H9 (cell line): ENCODE measurements around the gene HDAC3. TPM values are rescaled to one million over a fixed set of nuclear protein-coding genes. Genes with fewer than 3 reads are reported as not detected.
A peak's percentile ranks its signal among the peaks of the same experiment; 100 is the strongest.

Source experiments
- DNase-seq: peaks from one replicate; pipeline ENCODE4 v3.0.0-alpha.2; 2017
- H2AFZ ChIP-seq: one replicate; pipeline ENCODE4 v1.6.1; 2013; ENCODE audit warnings: mild to moderate bottlenecking, low read length, control low read depth, moderate library complexity
- H2AK5ac ChIP-seq: 2 replicates; pipeline ENCODE4 v1.6.1; 2013; ENCODE audit warnings: low read length, control low read depth, mixed read lengths; ENCODE audit not compliant: insufficient read length
- H2BK120ac ChIP-seq: one replicate; pipeline ENCODE4 v1.6.1; 2013; ENCODE audit warnings: low read depth, mild to moderate bottlenecking, low read length, control low read depth, inconsistent platforms; ENCODE audit not compliant: poor library complexity, severe bottlenecking
- H2BK12ac ChIP-seq: 2 replicates; pipeline ENCODE4 v1.6.1; 2013; ENCODE audit warnings: low read length, control low read depth, mixed read lengths, low read depth; ENCODE audit not compliant: insufficient read length
- H2BK15ac ChIP-seq: 2 replicates; pipeline ENCODE4 v1.6.1; 2013; ENCODE audit warnings: low read depth, low read length, control low read depth
- H2BK20ac ChIP-seq: one replicate; pipeline ENCODE4 v1.6.1; 2013; ENCODE audit warnings: low read depth, mild to moderate bottlenecking, low read length, control low read depth, inconsistent platforms; ENCODE audit not compliant: poor library complexity, severe bottlenecking
- H2BK5ac ChIP-seq: 2 replicates; pipeline ENCODE4 v1.6.1; 2013; ENCODE audit warnings: low read length, control low read depth, mixed read lengths; ENCODE audit not compliant: insufficient read length
- H3K14ac ChIP-seq: 2 replicates; pipeline ENCODE4 v1.6.1; 2013; ENCODE audit warnings: low read length, control low read depth; ENCODE audit not compliant: insufficient read depth
- H3K18ac ChIP-seq: 2 replicates; pipeline ENCODE4 v1.6.1; 2013; ENCODE audit warnings: low read depth, mild to moderate bottlenecking, mixed read lengths, low read length, control low read depth; ENCODE audit not compliant: insufficient read length
- H3K23ac ChIP-seq: 2 replicates; pipeline ENCODE4 v1.6.1; 2013; ENCODE audit warnings: low read length, control low read depth, mixed read lengths, low read depth; ENCODE audit not compliant: insufficient read length
- H3K23me2 ChIP-seq: 2 replicates; pipeline ENCODE4 v1.6.1; 2013; ENCODE audit warnings: low read depth, mild to moderate bottlenecking, mixed read lengths, low read length, control low read depth; ENCODE audit not compliant: insufficient read length, poor library complexity, severe bottlenecking
- H3K27ac ChIP-seq: 2 replicates; pipeline ENCODE4 v1.5.1; 2013; ENCODE audit warnings: low read length, control low read depth, mixed read lengths, low read depth; ENCODE audit not compliant: insufficient read length
- H3K27me3 ChIP-seq: 2 replicates; pipeline ENCODE4 v1.6.1; 2013; ENCODE audit warnings: low read length, control low read depth, inconsistent platforms; ENCODE audit not compliant: insufficient read depth
- H3K4ac ChIP-seq: 2 replicates; pipeline ENCODE4 v1.6.1; 2013; ENCODE audit warnings: low read depth, mild to moderate bottlenecking, control low read depth, inconsistent platforms, low read length, moderate library complexity
- H3K4me1 ChIP-seq: 2 replicates; pipeline ENCODE4 v1.6.1; 2013; ENCODE audit warnings: low read length, control low read depth, inconsistent platforms; ENCODE audit not compliant: insufficient read depth
- H3K4me2 ChIP-seq: 2 replicates; pipeline ENCODE4 v1.6.1; 2013; ENCODE audit warnings: low read length, control low read depth, mixed read lengths; ENCODE audit not compliant: insufficient read length, insufficient read depth
- H3K56ac ChIP-seq: 2 replicates; pipeline ENCODE4 v1.6.1; 2013; ENCODE audit warnings: low read depth, mild to moderate bottlenecking, mixed read lengths, low read length, control low read depth; ENCODE audit not compliant: insufficient read length
- H3K79me1 ChIP-seq: 2 replicates; pipeline ENCODE4 v1.6.1; 2013; ENCODE audit warnings: low read depth, mild to moderate bottlenecking, moderate library complexity, low read length, control low read depth, inconsistent platforms; ENCODE audit not compliant: insufficient read depth, poor library complexity, severe bottlenecking
- H3K79me2 ChIP-seq: 2 replicates; pipeline ENCODE4 v1.6.1; 2013; ENCODE audit warnings: low read length, control low read depth, inconsistent platforms; ENCODE audit not compliant: insufficient read depth
- H3K9ac ChIP-seq: 2 replicates; pipeline ENCODE4 v1.6.1; 2013; ENCODE audit warnings: low read length, control low read depth, mixed read lengths; ENCODE audit not compliant: insufficient read length; ENCODE audit errors: extremely low read depth
- H3K9me3 ChIP-seq: one replicate; pipeline ENCODE4 v1.6.1; 2013; ENCODE audit warnings: low read depth, low read length, inconsistent platforms; ENCODE audit not compliant: control insufficient read depth
- H3T11ph ChIP-seq: one replicate; pipeline ENCODE4 v1.6.1; 2013; ENCODE audit warnings: mild to moderate bottlenecking, low read length, control low read depth, inconsistent platforms
- H4K20me1 ChIP-seq: one replicate; pipeline ENCODE4 v1.6.1; 2013; ENCODE audit not compliant: control insufficient read depth, insufficient read length, insufficient read depth
- H4K5ac ChIP-seq: 2 replicates; pipeline ENCODE4 v1.6.1; 2013; ENCODE audit warnings: low read depth, mild to moderate bottlenecking, mixed read lengths, low read length, control low read depth; ENCODE audit not compliant: insufficient read length
- H4K8ac ChIP-seq: replicated peaks from 2 replicates; pipeline ENCODE4 v1.6.1; 2013; ENCODE audit warnings: low read length, control low read depth, mixed read lengths, low read depth; ENCODE audit not compliant: insufficient read length
- H4K91ac ChIP-seq: 2 replicates; pipeline ENCODE4 v1.6.1; 2013; ENCODE audit warnings: low read depth, mild to moderate bottlenecking, moderate library complexity, mixed read lengths, low read length, control low read depth; ENCODE audit not compliant: insufficient read length
- H3K27ac Mint-ChIP-seq, 3 experiments: 2 replicates in 2 of 3; 3 replicates in 1 of 3; pipeline ENCODE4 v1.8.0; 2020 to 2021; ENCODE audit warnings: mixed read lengths in 3 of 3, mild to moderate bottlenecking in 1 of 3, moderate library complexity in 1 of 3
- H3K27me3 Mint-ChIP-seq: 2 replicates; pipeline ENCODE4 v1.8.0; 2021; ENCODE audit warnings: low read depth, mild to moderate bottlenecking, moderate library complexity, mixed read lengths
- H3K36me3 Mint-ChIP-seq, 3 experiments: 2 replicates in 2 of 3; 3 replicates in 1 of 3; pipeline ENCODE4 v1.8.0; 2020 to 2021; ENCODE audit warnings: low read depth in 3 of 3, mixed read lengths in 3 of 3; ENCODE audit not compliant: insufficient read depth in 1 of 3
- H3K4me1 Mint-ChIP-seq, 2 experiments: 2 replicates each; pipeline ENCODE4 v1.8.0; 2020; ENCODE audit warnings: mixed read lengths in 2 of 2
- H3K4me3 Mint-ChIP-seq, 2 experiments: 2 replicates in 1 of 2; 3 replicates in 1 of 2; pipeline ENCODE4 v1.8.0; 2020 to 2021; ENCODE audit warnings: mild to moderate bottlenecking in 2 of 2, mixed read lengths in 2 of 2, moderate library complexity in 1 of 2
- H3K9me3 Mint-ChIP-seq, 2 experiments: 2 replicates in 1 of 2; 3 replicates in 1 of 2; pipeline ENCODE4 v1.8.0; 2020; ENCODE audit warnings: mild to moderate bottlenecking in 2 of 2, mixed read lengths in 2 of 2, moderate library complexity in 1 of 2
- WGBS: extraction: QIAGEN DNeasy Blood & Tissue Kit; methylation state at CpG from one replicate; pipeline ENCODE4 v1.1.7; 2013; ENCODE audit warnings: missing lambda C conversion rate, low lambda C conversion rate, mixed read lengths; ENCODE audit not compliant: insufficient read length; ENCODE audit errors: extremely low coverage; 5-methylcytosine and 5-hydroxymethylcytosine counted together
- total RNA-seq: library from RNA; stranded (reverse); gene quantifications from 2 replicates; pipeline ENCODE4 v1.2.1, GENCODE V29; 2021
- TF ChIP-seq, protein P1 (sequence below): fragments of 200-600 bp; sonication (generic); conservative IDR thresholded peaks from 3 replicates; pipeline ENCODE4 v1.8.0; 2021; ENCODE audit warnings: antibody characterized with exemption, mild to moderate bottlenecking

Gene HDAC3
- total RNA-seq, 1 experiment from 2014 or later = 98.3 TPM

DNA sequence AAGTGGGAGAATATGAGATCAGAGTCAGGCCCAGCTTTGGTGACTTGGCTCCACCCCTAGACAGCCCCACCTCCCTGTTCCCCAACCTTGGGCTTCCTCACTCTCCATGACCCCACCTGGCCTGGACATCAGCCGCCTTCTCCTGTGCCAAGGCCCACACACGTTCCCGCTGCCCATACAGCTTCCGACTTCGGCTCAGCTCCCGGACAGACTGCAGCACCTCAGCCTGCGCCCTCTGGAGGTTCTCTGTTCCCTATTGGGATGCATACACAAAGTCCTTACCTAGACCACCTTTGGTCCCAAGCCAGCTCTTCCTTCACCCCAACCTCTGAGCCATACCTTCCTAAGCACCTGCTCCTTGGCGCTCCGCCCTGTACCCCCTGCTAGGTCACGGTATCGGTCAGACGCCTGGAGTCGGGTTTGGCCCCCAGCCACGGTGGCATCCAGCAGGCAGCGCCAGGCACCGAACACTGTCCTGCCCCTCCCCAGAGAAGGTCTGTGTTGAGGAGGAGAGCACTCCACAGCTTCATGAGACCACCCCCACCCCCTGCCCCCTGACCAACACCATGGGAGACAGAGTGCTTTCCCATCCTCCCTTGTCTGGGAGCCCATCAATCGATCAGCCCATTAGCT lies 12.5 kb upstream of the HDAC3 start:
- TF ChIP-seq, protein P1, sequence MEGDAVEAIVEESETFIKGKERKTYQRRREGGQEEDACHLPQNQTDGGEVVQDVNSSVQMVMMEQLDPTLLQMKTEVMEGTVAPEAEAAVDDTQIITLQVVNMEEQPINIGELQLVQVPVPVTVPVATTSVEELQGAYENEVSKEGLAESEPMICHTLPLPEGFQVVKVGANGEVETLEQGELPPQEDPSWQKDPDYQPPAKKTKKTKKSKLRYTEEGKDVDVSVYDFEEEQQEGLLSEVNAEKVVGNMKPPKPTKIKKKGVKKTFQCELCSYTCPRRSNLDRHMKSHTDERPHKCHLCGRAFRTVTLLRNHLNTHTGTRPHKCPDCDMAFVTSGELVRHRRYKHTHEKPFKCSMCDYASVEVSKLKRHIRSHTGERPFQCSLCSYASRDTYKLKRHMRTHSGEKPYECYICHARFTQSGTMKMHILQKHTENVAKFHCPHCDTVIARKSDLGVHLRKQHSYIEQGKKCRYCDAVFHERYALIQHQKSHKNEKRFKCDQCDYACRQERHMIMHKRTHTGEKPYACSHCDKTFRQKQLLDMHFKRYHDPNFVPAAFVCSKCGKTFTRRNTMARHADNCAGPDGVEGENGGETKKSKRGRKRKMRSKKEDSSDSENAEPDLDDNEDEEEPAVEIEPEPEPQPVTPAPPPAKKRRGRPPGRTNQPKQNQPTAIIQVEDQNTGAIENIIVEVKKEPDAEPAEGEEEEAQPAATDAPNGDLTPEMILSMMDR = no peak
- H3K79me1 ChIP-seq = no peaks in the 10 kb centered on the region
- no peak overlapping the region for H2BK20ac ChIP-seq
- H3K18ac ChIP-seq = no peak overlapping the region
- no peak overlapping the region for H3K27ac ChIP-seq
- no peak overlapping the region for H3K9ac ChIP-seq
- no peak overlapping the region for H3T11ph ChIP-seq
- no peak overlapping the region for H3K4ac ChIP-seq
- no CpG with 5 or more reads among the region's 17 CpGs for WGBS
- no peak overlapping the region for H2BK5ac ChIP-seq
- H3K9me3 Mint-ChIP-seq = no peaks in the 10 kb centered on the region
- peaks cover 7% of the 10 kb centered on the region; the same call in 1 of the 2 replicates for H3K27me3 Mint-ChIP-seq
- no peak overlapping the region for H2AK5ac ChIP-seq
- H4K8ac ChIP-seq = no peak overlapping the region
- H3K4me2 ChIP-seq = no peak overlapping the region
- H2BK12ac ChIP-seq = no peak overlapping the region
- no peak overlapping the region for H4K91ac ChIP-seq
- no peak overlapping the region for H4K5ac ChIP-seq
- peaks cover 8% of the 10 kb centered on the region for H3K23me2 ChIP-seq
- H3K23ac ChIP-seq = no peak overlapping the region
- H3K27me3 ChIP-seq = no peaks in the 10 kb centered on the region
- no peak overlapping the region for H2BK15ac ChIP-seq
- no peak overlapping the region for H2AFZ ChIP-seq
- 0 out of 5 replicates have a peak overlapping the region, but pooled peaks of 1 of the 2 experiments have one; percentile 61 for H3K4me3 Mint-ChIP-seq
- no peaks in the 10 kb centered on the region for H3K79me2 ChIP-seq
- H3K36me3 Mint-ChIP-seq = peaks cover 11 to 44% (median 25%) of the 10 kb centered on the region in 3 experiments; a peak in 6 of 7 replicates
- no peaks in the 10 kb centered on the region for H3K9me3 ChIP-seq
- H3K27ac Mint-ChIP-seq = no peak overlapping the region
- H3K14ac ChIP-seq = no peak overlapping the region
- no peaks in the 10 kb centered on the region; the same call in 1 of the 2 replicates for H3K4me1 ChIP-seq
- peaks cover 19 to 23% of the 10 kb centered on the region in 2 experiments for H3K4me1 Mint-ChIP-seq
- DNase-seq = no peak
- no peaks in the 10 kb centered on the region for H4K20me1 ChIP-seq
- no peak overlapping the region for H2BK120ac ChIP-seq
- no peak overlapping the region for H3K56ac ChIP-seq
